Measurements from ENCODE around the gene GPBP1L1.
A peak's percentile ranks its signal among the peaks of the same experiment; 100 is the strongest.
"Not testable (repeated sequence)": the region's sequence is repeated elsewhere in the genome, so short reads cannot be mapped to it uniquely, and the experiment has no call there.

Gene GPBP1L1
- total RNA-seq, result 114 to 138 (median 136) reads per million in 3 donors

- no peaks in the 10 kb centered on the region for H3K9me3 ChIP-seq (ENCODE audit: control insufficient read depth, low read length)
- H3K27me3 ChIP-seq (replicated peaks; ENCODE audit: control insufficient read depth, insufficient read depth, low read length, poor library complexity, severe bottlenecking), result no peaks in the 10 kb centered on the region
- DNase-seq, result peak; percentile 94 to 97 (median 96)
- peak within 1 kb of the TSS; percentile 94 for H3K27ac ChIP-seq (ENCODE audit: insufficient read depth, low read length, poor library complexity, severe bottlenecking)
- H3K36me3 ChIP-seq (ENCODE audit: control insufficient read depth, insufficient read depth, low read length), result no peaks in the 10 kb centered on the region
- peaks cover 3% of the 10 kb centered on the region for H3K4me1 ChIP-seq (ENCODE audit: control insufficient read depth, insufficient read depth, low read length, poor library complexity, severe bottlenecking)
- peak within 1 kb of the TSS; percentile 100 for H3K4me3 ChIP-seq (ENCODE audit: insufficient read depth, low read depth, low read length, poor library complexity, severe bottlenecking)
Measured at GRCh38 chr1:45686288-45687013, at the start of gene GPBP1L1. Gene GPBP1L1, minus strand, starts transcription at chr1:45686533. Its CDS starts 27,446 bp downstream, at chr1:45659087.

GRCh38 chr1:45730780-45731319 lies 44.5 kb upstream of the GPBP1L1 start:
- Histone ChIP-seq H3K9me3 (ENCODE audit: control insufficient read depth, low read length) (no peaks in the 10 kb centered on the region), H3K4me1 (ENCODE audit: control insufficient read depth, insufficient read depth, low read length, poor library complexity, severe bottlenecking) (no peaks in the 10 kb centered on the region), H3K27me3 (replicated peaks; ENCODE audit: control insufficient read depth, insufficient read depth, low read length, poor library complexity, severe bottlenecking) (no peaks in the 10 kb centered on the region), H3K36me3 (ENCODE audit: control insufficient read depth, insufficient read depth, low read length) (no peaks in the 10 kb centered on the region), H3K27ac (ENCODE audit: insufficient read depth, low read length, poor library complexity, severe bottlenecking) (no peak overlapping the region), H3K4me3 (ENCODE audit: insufficient read depth, low read depth, low read length, poor library complexity, severe bottlenecking) (no peak overlapping the region)
- DNase-seq, result no peak

GRCh38 chr1:45730075-45730779 lies 43.9 kb upstream of the GPBP1L1 start:
- H3K4me1 ChIP-seq (ENCODE audit: control insufficient read depth, insufficient read depth, low read length, poor library complexity, severe bottlenecking), result no peaks in the 10 kb centered on the region
- DNase-seq, result no peak
- no peak overlapping the region for H3K4me3 ChIP-seq (ENCODE audit: insufficient read depth, low read depth, low read length, poor library complexity, severe bottlenecking)
- no peaks in the 10 kb centered on the region for H3K27me3 ChIP-seq (replicated peaks; ENCODE audit: control insufficient read depth, insufficient read depth, low read length, poor library complexity, severe bottlenecking)
- no peaks in the 10 kb centered on the region for H3K36me3 ChIP-seq (ENCODE audit: control insufficient read depth, insufficient read depth, low read length)
- H3K9me3 ChIP-seq (ENCODE audit: control insufficient read depth, low read length), result no peaks in the 10 kb centered on the region
- H3K27ac ChIP-seq (ENCODE audit: insufficient read depth, low read length, poor library complexity, severe bottlenecking), result no peak overlapping the region

- DNase-seq; H3K27ac ChIP-seq (ENCODE audit: insufficient read depth, low read length, poor library complexity, severe bottlenecking); H3K9me3 ChIP-seq (ENCODE audit: control insufficient read depth, low read length); H3K27me3 ChIP-seq (replicated peaks; ENCODE audit: control insufficient read depth, insufficient read depth, low read length, poor library complexity, severe bottlenecking); H3K4me1 ChIP-seq (ENCODE audit: control insufficient read depth, insufficient read depth, low read length, poor library complexity, severe bottlenecking); H3K4me3 ChIP-seq (ENCODE audit: insufficient read depth, low read depth, low read length, poor library complexity, severe bottlenecking); H3K36me3 ChIP-seq (ENCODE audit: control insufficient read depth, insufficient read depth, low read length): not testable (repeated sequence)
Measured at GRCh38 chr1:45726007-45726406, 39.7 kb upstream of the GPBP1L1 start.

- no peak overlapping the region for H3K4me3 ChIP-seq (ENCODE audit: insufficient read depth, low read depth, low read length, poor library complexity, severe bottlenecking)
- no peak for DNase-seq
- H3K27ac ChIP-seq (ENCODE audit: insufficient read depth, low read length, poor library complexity, severe bottlenecking), result no peak overlapping the region
Measured at GRCh38 chr1:45723248-45723930, 37.1 kb upstream of the GPBP1L1 start.

GRCh38 chr1:45722809-45723208 lies 36.5 kb upstream of the GPBP1L1 start:
- Histone ChIP-seq H3K4me3 (ENCODE audit: insufficient read depth, low read depth, low read length, poor library complexity, severe bottlenecking) (no peak overlapping the region), H3K36me3 (ENCODE audit: control insufficient read depth, insufficient read depth, low read length) (no peaks in the 10 kb centered on the region), H3K27ac (ENCODE audit: insufficient read depth, low read length, poor library complexity, severe bottlenecking) (no peak overlapping the region), H3K9me3 (ENCODE audit: control insufficient read depth, low read length) (no peaks in the 10 kb centered on the region), H3K4me1 (ENCODE audit: control insufficient read depth, insufficient read depth, low read length, poor library complexity, severe bottlenecking) (no peaks in the 10 kb centered on the region), H3K27me3 (replicated peaks; ENCODE audit: control insufficient read depth, insufficient read depth, low read length, poor library complexity, severe bottlenecking) (no peaks in the 10 kb centered on the region)
- no peak for DNase-seq

More at GRCh38 chr1:45723248-45723930, 37.1 kb upstream of the GPBP1L1 start:
- Histone ChIP-seq H3K4me1 (ENCODE audit: control insufficient read depth, insufficient read depth, low read length, poor library complexity, severe bottlenecking) (no peaks in the 10 kb centered on the region), H3K36me3 (ENCODE audit: control insufficient read depth, insufficient read depth, low read length) (no peaks in the 10 kb centered on the region), H3K27me3 (replicated peaks; ENCODE audit: control insufficient read depth, insufficient read depth, low read length, poor library complexity, severe bottlenecking) (no peaks in the 10 kb centered on the region), H3K9me3 (ENCODE audit: control insufficient read depth, low read length) (no peaks in the 10 kb centered on the region)

GRCh38 chr1:45721207-45721606 lies 34.9 kb upstream of the GPBP1L1 start:
- H3K4me1 ChIP-seq (ENCODE audit: control insufficient read depth, insufficient read depth, low read length, poor library complexity, severe bottlenecking), result no peaks in the 10 kb centered on the region
- H3K36me3 ChIP-seq (ENCODE audit: control insufficient read depth, insufficient read depth, low read length), result no peaks in the 10 kb centered on the region
- no peaks in the 10 kb centered on the region for H3K9me3 ChIP-seq (ENCODE audit: control insufficient read depth, low read length)
- DNase-seq, result no peak
- H3K27me3 ChIP-seq (replicated peaks; ENCODE audit: control insufficient read depth, insufficient read depth, low read length, poor library complexity, severe bottlenecking), result no peaks in the 10 kb centered on the region
- H3K27ac ChIP-seq (ENCODE audit: insufficient read depth, low read length, poor library complexity, severe bottlenecking), result no peak overlapping the region
- no peak overlapping the region for H3K4me3 ChIP-seq (ENCODE audit: insufficient read depth, low read depth, low read length, poor library complexity, severe bottlenecking)

- no peak for DNase-seq
- H3K4me3 ChIP-seq (ENCODE audit: insufficient read depth, low read depth, low read length, poor library complexity, severe bottlenecking), result no peak overlapping the region
- peaks cover 3% of the 10 kb centered on the region for H3K36me3 ChIP-seq (ENCODE audit: control insufficient read depth, insufficient read depth, low read length)
- no peaks in the 10 kb centered on the region for H3K9me3 ChIP-seq (ENCODE audit: control insufficient read depth, low read length)
- no peak overlapping the region for H3K27ac ChIP-seq (ENCODE audit: insufficient read depth, low read length, poor library complexity, severe bottlenecking)
- no peaks in the 10 kb centered on the region for H3K4me1 ChIP-seq (ENCODE audit: control insufficient read depth, insufficient read depth, low read length, poor library complexity, severe bottlenecking)
- no peaks in the 10 kb centered on the region for H3K27me3 ChIP-seq (replicated peaks; ENCODE audit: control insufficient read depth, insufficient read depth, low read length, poor library complexity, severe bottlenecking)
Measured at GRCh38 chr1:45718289-45718688, 32.0 kb upstream of the GPBP1L1 start.

- H3K27me3 ChIP-seq (replicated peaks; ENCODE audit: control insufficient read depth, insufficient read depth, low read length, poor library complexity, severe bottlenecking); DNase-seq; H3K4me1 ChIP-seq (ENCODE audit: control insufficient read depth, insufficient read depth, low read length, poor library complexity, severe bottlenecking); H3K36me3 ChIP-seq (ENCODE audit: control insufficient read depth, insufficient read depth, low read length); H3K4me3 ChIP-seq (ENCODE audit: insufficient read depth, low read depth, low read length, poor library complexity, severe bottlenecking); H3K9me3 ChIP-seq (ENCODE audit: control insufficient read depth, low read length); H3K27ac ChIP-seq (ENCODE audit: insufficient read depth, low read length, poor library complexity, severe bottlenecking): not testable (repeated sequence)
Measured at GRCh38 chr1:45717386-45717785, 31.1 kb upstream of the GPBP1L1 start.
